ENCODE results near the gene MILR1.
"Not testable (repeated sequence)": the region's sequence is repeated elsewhere in the genome, so short reads cannot be mapped to it uniquely, and the experiment has no call there.

MILR1 gene, protein sequence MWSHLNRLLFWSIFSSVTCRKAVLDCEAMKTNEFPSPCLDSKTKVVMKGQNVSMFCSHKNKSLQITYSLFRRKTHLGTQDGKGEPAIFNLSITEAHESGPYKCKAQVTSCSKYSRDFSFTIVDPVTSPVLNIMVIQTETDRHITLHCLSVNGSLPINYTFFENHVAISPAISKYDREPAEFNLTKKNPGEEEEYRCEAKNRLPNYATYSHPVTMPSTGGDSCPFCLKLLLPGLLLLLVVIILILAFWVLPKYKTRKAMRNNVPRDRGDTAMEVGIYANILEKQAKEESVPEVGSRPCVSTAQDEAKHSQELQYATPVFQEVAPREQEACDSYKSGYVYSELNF

GRCh38 chr17:64448665-64449512, at the start of gene MILR1:
TSS of gene MILR1 (plus strand) at chr17:64449115. CDS start at chr17:64449169, 54 bp downstream.
- DNase-seq: no peak

- no peak for DNase-seq
Observed at GRCh38 chr17:64399767-64400156, 49.2 kb upstream of the MILR1 start.

DNA sequence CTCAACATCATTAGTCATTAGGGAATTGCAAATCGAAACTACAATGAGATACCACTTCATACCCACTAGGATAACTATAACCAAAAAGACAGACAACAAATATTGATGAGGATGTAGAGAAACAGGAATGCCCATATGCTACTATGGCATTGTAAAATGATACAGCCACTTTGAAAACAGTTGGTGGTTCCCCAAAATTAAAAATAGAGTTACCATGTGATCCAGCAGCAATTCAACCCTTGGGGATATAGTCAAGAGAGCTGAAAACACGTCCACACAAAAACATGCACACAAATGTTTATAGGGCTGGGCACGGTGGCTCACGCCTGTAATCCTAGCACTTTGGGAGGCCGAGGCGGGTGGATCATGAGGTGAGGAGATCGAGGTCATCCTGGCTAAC, 48.3 kb upstream of the MILR1 start:
- no peak for DNase-seq

DNA sequence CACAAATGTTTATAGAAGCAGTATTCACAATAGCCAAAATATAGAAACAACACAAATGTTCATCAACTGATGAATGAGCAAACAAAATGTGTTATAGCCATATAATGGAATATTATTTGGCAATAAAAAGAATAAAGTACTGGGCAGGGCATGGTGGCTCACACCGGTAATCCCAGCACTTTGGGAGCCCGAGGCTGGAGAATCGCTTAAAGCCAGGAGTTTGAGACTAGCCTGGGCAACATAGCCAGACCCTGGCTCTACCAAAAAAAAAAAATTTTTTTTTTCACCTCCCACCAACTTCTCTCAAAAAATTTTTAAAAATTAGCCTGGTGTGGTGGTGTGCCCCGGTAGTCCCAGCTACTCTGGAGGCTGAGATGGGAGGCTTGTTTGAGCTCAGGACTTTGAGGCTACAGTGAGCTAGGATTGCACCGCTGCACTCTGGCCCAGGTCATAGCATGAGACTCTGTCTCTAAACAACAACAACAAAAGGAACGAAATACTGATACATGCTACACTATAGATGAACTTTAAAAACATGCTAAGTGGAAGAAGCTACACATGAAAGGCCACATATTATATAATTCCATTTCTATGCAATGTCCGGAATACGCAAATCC, 47.6 kb upstream of the MILR1 start:
- DNase-seq: no peak

- DNase-seq: no peak
Observed at GRCh38 chr17:64401941-64402340, 47.0 kb upstream of the MILR1 start.

DNA sequence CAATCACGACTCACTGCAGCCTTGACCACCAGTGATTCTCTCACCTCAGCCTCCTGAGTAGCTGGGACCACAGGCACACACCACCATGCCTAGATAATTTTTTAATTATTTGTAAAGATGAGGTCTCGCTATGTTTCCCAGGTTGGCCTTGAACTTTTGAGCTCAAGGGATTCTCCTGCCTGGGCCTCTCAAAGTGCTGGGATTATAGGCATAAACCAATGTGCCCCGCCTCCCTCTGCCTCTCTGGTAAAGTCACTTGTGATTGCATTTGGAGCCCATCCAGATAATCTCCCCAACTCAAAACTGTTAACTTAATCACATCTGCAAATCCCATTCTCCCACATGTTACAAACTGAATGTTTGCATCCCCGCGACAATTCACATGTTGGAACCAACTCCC, 46.4 kb upstream of the MILR1 start:
- DNase-seq: no peak

DNA sequence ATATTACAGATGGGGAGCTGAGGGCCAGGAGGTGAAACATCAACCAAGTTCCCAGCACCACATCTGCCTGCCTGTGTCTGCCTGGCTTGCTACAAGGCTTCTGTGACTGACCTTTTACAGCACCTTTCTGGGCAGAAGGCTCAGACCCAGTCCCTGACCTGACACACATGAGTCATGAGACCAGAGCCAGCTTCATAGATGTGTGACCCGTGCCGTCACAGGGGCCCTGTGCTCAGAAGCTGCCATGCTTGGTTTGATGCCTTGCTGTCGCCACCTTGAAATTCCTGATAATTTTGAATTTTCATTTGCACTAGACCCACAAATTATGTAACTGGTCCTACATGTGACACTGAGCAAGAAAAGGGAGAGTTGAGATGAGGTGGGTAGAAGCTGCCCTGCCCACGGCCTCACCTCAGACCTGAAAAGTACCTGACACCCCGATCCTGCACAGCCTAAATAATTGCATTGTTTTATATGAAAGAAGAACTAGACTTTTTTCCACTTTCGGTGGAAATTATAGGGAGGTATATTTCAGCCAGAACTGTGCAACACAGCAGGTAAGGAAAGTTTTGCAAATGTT, 44.9 kb upstream of the MILR1 start:
- no peak for DNase-seq

GRCh38 chr17:64406321-64407200, 42.4 kb upstream of the MILR1 start:
- no peak for DNase-seq

GRCh38 chr17:64410750-64411490, 38.0 kb upstream of the MILR1 start:
- DNase-seq: no peak

GRCh38 chr17:64411999-64412771, 36.7 kb upstream of the MILR1 start:
- DNase-seq: no peak

- no peak for DNase-seq
Observed at GRCh38 chr17:64412944-64413381, 36.0 kb upstream of the MILR1 start.

DNA sequence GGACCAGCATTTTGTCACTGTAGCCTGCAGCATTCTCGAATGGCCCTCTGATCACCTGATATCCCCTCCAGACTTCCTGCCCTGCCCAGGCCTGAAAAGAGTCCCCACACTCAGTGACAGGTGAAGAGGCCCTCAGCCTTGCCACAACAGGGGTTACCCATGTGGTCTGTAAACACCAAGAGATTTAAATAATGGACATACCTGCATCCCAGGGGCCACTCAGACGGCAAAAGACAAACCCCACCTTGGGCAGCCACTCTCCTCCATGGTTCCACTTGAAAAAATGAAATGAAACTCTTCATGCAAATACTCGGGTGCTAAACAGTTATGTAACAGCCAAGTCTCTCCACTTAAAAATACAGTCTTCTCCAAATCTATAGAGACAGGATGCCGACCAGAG, 35.4 kb upstream of the MILR1 start:
- no peak for DNase-seq

DNA sequence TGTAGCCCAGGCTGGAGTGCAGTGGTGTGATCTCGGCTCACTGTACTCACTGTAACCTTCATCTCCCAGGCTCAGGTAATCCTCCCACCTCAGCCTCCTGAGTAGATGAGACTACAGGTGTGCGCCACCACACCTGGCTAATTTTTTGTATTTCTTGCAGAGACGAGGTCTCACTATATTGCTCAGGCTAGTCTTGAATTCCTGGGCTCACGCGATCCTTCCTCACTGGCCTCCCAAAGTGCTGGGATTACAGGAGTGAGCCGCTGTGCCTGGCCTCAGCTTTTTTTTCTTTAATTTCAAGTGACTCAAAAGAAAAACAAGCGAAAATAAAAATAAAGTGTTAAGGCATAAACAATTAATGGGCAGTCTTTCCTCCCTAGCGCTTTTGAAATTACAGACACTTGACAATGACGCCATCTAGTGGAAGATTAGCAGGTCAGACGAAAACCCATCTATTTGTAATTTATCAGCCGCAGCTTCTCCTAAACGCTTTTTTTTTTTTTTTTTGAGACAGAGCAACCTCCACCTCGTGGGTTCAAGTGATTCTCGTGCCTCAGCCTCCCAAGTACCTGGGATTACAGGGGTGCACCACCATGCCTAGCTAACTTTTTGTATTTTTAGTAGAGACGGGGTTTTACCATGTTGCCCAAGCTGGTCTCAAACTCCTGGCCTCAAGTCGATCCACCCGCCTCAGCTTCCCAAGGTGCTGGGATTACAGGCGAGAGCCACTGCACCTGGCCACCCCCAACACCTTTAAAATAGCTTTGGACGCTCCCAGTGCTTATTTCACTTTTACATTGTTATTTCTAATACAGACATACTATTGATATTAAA, 30.2 kb upstream of the MILR1 start:
- DNase-seq: no peak

GRCh38 chr17:64420143-64420670, 28.7 kb upstream of the MILR1 start:
- peak; percentile 64 for DNase-seq

GRCh38 chr17:64422121-64422520, 26.8 kb upstream of the MILR1 start:
- DNase-seq: not testable (repeated sequence)

DNA sequence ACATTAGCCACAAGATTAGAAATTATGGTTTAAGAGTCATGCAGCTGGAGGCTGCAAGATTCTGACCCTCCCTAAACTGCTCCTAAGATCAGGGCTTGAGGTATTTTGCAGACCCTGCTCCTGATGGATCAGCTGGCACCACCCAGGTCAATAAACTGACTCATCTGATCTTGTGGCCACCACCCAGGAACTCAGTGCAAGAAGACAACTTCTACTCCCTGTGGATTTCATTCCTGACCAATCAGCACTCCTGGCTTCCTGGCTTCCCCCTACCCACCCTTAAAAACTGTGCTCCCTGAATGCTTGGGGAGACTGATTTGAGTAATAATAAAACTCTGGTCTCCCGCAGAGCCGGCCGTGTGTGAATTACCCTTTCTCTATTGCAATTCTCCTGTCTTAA, 25.0 kb upstream of the MILR1 start:
- no peak for DNase-seq

DNA sequence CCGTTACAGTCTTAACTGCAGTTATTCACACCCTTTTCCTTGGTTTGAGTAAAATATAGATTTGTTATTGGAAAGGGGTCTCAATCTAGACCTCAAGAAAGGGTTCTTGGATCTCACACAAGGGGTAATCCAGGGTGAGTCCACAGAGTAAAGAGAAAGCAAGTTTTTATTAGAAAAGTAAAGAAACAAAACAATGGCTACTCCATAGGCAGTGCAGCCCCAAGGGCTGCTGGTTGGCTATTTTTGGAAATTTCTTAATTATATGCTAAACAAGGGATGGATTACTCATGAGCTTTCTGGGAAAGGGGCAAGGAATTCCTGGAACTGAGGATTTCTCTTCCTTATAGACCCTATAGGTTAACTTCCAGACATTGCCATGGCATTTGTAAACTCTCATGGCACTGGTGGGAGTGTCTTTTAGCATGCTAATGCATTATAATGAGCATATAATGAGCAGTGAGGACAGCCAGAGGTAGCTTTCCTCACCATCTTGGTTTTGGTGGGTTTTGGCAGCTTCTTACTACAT, 24.5 kb upstream of the MILR1 start:
- DNase-seq: no peak

DNA sequence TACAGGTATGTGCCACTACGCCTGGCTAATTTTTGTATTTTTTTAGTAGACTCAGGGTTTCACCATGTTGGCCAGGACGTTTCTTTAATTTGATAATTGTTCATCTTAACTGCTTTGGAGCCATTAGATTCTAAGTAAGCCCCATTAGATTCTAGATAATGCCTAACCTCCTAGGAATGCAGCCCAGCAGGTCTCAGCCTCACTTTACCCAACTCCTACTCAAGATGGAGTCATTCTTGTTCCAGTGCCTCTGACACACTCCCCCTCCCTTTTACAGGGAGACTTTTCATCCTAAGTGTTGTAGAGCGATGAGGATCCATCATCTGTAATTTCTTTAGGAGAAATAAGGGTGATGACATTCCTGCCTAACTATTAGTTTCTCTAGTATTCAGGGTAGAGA, 23.7 kb upstream of the MILR1 start:
- no peak for DNase-seq

- no peak for DNase-seq
Observed at GRCh38 chr17:64426596-64426995, 22.3 kb upstream of the MILR1 start.
